Measurements from ENCODE around the gene TRIM62.
"Not testable (repeated sequence)": the region's sequence is repeated elsewhere in the genome, so short reads cannot be mapped to it uniquely, and the experiment has no call there.

The TRIM62 gene

DNA sequence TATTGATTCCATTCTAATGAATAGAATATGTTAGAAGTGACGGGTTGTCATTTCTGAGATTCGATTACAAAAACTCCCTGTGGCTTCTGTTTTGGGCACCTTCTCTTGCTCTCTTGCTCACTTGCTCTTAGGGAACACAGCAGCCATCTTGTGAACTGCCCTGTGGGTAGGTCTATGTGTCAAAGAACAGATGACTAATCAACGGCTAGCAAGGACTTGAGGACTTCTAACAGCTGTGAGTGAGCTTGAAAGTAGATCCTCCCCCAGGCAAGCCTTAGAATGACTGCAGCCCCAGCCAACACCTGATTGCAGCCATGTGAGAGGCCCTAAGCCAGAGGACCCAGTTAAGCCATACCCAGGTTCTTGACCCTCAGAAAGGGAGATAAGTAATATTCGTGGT lies 51.5 kb downstream of the TRIM62 start:
- DNase-seq: no peak

DNA sequence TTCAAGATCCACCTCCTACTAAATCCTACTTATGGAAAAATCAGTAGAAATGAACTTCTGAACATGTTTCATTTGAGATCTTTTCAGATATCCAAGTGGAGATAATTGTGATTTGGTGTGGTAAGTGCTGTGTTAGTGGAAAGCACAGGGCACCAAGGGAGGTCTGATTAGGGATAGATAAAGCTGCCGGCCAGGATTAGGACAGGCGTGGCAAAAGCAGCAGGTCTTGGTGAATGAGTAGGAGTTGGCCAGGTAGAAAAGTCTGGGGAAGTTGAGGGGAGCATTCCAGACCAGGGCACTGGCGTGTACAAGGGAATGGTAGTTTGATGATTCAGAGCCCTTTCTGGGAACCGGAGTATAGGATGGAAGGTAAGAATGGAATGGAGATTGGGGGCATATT lies 53.1 kb downstream of the TRIM62 start:
- no peak for DNase-seq

DNA sequence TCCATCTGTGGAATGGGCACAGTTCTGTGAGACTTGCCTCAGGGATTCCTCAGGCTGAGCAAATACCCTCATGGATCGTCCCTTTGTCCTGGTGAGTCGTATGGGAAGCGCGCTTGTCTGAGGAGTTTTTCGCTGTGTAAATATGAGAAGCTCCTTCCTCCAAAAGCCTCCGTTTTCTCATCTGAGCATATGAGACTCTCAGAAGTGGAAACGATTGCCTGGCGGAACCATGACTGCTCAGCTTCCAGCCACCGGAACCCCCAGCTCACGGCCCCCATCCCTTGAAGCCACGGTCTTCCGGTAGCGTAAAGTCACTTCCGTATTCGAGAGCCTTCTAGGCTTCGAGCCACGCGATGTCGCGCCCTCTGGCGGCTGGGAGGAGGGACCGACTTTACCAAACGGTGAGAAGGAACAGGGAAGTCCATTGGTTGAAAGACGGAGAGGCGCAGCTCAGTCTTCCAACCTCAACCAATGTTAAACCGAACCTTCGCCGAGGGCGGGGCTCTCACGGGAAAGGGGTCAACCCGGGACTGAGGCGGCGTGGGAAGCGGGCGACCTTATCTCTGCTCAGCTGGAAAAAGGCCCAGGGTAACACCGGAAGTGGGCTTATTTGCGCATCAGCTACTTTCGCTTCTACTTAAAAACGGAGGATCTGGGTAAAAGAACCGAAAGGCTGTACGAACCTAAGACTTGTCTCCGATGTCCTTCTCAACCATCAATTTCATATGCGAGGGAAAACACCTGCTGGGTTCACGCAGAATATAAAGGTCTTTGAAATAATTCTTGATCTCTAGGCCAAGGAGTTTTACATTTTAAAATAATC lies 54.6 kb downstream of the TRIM62 start:
- DNase-seq: peak; percentile 94

DNA sequence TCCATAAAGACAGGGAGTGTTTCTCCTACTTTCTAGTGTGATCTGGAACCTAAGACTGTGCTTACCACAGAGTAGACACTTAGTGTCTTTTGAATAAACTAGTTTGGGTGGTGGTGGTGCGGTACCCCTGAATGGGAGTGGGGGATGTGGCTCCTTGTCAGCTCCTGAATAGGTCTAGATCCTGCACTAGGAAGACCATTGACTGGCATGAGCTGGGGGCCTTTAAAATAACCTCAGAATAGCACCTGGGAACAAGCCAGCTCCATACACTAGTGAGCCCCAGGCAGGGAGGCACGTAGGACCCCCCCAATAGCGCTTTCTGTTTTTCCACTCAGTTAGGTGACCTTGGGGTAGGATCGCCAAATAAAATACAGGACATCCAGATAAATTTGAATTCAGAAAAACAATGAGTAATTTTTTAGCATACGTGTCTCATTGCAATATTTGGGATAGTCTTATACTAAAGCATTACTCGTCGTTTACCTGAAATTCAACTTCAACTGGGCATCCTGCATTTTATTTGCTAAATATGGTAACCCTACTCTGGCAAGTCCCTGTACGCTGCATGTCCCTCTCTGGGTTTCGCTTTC lies 55.3 kb downstream of the TRIM62 start:
- no peak for DNase-seq

DNA sequence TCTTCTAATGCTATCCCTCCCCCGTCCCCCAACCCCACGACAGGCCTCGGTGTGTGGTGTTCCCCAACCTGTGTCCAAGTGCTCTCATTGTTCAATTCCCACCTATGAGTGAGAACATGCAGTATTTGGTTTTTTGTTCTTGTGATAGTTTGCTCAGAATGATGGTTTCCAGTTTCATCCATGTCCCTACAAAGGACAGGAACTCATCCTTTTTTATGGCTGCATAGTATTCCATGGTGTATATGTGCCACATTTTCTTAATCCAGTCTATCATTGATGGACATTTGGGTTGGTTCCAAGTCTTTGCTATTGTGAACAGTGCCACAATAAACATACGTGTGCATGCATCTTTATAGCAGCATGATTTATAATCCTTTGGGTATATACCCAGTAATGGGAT lies 57.2 kb downstream of the TRIM62 start:
- DNase-seq: not testable (repeated sequence)

DNA sequence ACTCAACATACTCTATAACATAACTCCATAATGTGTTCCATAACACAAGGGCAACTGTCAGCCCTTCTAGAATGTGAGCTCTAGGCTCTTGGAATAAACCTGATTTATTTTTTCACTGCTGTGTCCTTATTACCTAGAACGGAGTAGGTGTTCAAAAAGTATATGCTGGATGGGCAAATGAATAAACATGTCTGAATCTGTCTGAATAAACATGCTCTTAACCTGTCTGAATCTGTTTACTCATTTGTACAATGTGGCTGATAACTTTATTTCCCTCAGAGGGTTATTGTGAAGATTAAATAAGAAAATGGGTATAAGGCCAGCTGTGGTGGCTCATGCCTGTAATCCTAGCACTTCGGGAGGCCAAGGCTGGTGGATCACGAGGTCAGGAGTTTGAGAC lies 58.6 kb downstream of the TRIM62 start:
- DNase-seq: no peak

DNA sequence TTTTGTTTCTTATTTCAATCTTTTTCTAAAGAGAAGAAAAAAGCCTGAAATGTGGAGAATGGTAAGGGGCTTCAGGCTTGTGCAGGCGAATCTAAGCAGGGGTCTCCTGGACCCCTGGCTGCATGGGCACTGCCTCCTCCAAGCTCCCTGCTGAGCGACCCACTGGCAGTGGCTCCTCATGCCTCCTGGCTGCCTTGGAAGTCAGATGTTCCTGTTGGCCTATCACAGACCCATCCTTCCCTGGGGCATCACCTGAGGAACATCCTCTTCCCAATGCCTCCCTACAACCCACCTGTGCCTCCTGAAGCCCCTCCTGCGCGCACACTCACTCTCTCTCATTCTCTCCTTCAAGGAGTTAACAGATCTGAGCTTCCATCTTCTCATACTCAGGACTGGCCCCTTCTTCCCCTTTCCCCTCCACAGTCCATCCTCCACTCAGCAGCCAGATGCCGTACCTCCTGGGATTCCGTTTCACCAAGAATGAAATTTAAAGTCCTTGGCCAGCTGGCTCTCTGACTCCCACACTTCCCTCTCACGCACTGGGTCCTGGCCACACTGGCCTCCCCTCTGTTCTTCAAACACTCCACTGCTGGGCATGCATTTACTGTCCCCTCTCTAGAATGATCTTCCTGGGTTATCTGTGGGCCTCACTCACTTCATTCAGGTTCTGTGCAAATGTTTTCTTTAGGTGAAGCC lies 59.2 kb downstream of the TRIM62 start:
- DNase-seq: no peak

DNA sequence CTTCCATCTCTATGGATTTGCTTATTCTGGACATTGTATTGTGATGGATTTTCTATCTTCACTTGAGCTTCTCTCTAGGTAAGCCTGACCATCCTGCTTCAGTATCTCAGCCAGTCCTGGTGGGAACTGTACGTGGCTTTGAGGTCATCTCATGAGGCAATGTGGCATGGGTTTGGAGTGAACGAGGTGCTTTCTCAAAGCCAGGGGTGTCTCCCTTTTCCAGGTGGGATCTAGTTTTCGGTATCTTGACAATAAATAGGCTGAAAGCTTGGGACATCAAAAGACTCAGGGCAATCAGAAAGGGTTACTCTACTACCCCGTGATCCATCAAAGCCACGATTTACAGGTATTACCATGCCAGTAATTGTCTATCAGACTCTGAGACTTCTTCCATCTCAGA lies 60.1 kb downstream of the TRIM62 start:
- no peak for DNase-seq

DNA sequence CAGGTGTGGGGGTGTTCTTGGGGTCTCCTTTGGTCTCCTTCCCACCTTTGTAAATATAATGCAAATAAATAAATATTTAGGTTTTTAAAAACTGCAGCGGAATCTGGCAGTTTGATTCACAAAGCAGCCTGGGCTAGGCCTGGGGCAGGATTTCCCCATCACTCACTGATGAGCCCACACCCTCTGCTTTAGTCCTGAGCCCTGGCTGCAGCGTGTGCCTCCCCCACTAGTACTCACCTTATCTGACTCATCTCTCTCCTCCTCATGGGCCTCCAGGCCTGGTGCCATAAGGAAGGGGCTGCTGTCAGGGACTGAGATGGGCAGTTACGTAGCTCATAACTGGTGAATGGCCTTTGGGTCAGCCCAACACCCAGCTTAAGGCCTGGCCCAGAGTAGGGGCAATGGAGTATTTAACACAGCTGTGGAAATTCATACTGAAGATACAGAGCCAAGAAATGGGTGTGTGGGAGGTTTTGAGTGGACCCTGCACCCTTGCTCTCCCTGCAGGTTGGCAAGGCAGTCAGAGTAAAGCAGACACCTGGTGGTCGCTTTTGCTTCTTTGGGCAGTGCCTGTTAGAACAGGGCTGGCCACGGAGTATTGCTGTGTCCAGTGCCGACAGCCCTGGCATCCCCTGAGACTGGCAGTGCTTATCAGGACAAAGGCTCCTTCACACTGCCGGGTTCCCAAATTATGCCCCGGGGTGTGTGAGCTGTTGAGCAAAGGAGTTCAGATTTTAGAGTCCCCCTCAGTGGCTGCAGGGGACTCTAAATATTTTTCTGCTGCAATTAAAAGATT lies 61.2 kb downstream of the TRIM62 start:
- DNase-seq: no peak

DNA sequence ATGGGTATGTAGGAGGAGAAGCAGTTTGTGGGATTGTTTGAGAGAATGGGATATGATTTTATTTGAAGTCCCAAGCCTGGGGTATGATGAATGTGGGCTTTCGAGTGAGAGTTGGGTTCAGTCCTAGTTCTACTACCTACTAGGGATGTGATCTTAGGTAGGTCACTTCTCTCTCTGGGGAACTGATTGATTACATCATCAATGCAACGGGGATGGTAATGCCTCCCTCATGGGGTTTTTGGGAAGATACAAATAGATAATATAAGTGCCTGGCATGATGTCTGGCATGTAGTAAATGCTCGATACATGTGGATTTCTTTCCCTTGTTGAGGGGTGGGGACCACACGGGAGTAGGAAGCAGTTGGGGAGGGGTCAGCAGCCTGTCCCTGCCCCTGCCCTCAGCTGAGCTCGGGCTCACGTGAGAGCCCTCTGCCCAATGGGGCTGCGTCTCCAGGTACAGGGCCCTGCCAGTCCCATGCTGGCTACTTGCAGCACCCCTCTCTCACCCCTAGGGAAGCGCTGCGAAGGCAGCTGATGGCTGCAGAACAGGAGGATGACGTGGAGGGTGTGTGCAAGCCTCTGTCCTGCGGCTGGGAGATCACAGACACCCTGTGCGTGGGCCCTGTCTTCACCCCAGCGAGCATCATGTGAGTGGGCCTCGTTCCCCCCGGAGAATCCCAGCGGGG lies 62.2 kb downstream of the TRIM62 start:
- no peak for DNase-seq

DNA sequence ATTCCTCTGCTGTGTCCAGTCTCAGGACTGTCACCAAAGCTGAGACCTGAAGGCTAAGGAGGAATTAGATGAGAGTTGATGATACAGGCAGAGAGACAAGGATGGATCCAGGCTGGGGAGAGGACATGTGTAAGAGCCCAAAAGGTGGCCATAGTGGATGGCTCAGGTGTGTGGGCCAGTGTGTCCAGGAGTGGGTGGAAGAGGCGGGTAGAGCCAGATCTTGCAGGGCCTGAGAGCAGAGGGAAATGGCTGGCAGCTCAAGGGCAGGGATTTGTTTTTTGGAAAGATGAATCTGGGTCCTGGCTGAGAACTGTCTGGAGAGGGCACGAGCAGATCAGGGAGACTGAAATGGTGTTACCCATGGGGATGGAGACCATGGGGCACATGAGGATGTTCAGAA lies 62.8 kb downstream of the TRIM62 start:
- no peak for DNase-seq

DNA sequence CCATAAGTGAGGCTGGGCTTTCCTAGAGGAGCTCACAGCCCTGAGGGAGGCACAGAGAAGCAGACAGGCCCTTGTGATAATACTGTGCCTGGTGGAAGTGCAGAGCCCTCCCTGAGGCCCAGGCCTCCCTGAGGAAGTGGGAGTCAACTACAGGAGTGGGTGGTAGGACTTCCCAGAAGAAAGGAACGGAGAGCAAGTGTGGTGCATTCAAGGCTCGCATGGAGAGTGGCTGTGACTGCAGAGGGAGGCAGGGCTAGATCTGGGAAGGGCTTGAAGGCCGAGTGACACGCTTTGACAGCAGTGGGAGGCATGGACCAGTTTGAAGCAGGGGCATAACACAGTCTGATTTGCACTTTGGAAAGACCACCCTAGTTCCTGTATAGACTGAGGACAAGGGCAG lies 63.6 kb downstream of the TRIM62 start:
- no peak for DNase-seq

DNA sequence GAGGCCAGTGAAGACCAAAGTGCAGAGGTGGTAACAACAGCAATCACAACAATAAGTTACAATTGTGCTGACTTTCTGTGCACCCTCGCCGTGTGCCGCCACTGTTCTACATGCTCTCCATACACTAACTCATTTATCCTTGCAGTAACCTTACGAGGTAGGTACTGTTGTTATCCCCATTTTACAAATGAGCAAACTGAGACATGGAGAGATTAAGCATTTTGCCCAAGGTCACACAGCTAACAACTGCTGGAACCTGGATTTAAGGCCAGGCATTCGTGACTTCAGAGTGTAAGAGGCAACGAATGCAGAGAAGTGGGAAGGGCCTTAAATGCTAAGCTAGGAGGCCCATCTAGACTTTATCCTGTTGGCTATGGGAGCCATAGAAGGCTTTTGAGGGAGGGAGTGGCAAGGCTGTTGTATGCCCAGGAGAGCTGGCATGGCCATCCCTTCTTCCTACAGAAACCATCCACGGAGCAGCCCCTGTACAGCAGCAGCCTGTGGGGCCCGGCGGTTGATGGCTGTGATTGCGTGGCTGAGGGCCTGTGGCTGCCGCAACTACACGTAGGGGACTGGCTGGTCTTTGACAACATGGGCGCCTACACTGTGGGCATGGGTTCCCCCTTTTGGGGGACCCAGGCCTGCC lies 64.3 kb downstream of the TRIM62 start:
- no peak for DNase-seq

DNA sequence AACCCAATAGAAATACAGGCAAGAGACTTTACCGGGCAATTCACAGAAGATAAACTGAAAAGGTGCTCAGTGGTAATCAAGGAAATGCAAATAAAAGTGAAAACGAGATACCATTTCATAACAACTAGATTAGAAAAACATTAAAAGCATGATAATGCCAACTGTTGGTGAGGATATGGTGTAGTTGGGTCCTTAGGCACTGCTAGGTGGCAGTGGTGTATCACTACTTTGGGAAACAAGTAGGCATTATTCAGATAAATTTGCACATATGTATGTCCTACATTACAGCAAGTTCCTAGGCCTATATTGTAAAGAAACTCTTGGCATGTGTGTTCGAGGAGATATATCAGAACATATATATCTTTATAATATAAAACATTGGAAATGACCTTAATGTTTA lies 69.9 kb downstream of the TRIM62 start:
- no peak for DNase-seq

DNA sequence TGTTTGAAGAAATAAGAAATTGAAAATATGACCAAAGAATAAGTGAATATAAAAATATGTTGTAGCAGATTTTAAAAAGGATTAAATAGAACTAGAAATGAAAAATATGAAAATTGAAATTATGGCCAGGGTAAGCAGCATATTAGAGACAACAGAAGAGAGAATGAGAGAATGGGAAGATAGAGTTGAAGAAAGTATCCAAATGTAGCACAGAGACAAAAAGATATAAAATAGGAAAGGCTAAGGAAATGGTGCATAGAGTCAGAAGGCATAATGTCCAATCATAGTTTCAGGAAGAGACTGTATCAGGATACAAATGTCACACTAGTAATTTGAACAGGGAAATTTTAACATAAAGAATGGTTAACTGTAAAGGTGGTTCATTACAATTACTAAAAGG lies 71.4 kb downstream of the TRIM62 start:
- DNase-seq: no peak

DNA sequence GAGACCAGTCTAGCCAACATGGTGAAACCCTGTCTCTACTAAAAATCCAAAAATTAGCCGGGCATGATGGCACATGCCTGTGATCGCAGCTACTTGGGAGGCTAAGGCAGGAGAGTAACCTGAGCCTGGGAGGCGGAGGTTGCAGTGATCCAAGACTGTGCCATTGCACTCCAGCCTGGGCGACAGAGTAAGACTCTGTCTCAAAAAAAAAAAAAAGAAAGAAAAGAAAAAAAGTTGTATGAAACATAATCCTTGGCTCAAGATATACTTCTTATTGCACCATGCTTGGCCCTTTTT lies 81.8 kb downstream of the TRIM62 start:
- not testable (repeated sequence) for DNase-seq

DNA sequence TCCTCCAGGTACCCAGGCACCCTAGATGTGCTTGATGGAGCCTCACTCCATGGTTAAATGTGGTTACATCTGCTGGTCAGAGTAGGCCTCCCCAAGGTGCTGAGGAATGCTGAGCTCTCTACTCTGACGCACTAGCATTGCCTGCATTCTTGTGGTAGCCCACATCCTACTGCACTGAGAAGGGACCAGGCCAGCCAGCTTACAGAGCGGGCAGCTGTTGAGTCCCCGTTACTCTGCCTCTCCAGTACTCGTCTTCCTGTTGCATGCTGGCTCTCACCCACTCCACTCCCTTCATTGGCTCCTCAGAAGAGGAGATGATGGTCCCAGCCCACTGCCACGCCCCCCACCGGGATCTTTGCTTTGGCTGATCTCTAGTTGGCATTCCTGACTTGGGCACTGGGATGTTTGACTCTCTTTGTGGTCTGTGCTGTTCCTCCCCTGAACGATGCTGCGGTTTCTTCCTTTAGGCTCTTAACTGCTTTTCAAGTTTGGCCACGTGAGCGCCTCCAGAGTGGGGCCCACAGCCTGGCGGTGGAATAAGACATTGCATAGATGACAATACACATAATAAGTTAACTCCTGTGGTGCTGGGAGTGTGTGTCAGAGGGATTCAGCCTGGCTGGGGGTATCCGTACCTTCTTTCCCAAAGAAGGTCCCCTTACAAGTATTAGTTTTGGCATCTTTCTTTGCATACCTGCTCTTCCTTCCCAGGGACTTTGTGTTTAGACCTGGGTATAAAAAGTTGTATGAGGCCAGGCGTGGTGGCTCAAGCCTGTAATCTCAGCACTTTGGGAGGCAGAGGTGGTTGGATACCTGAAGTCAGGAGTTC lies 82.3 kb downstream of the TRIM62 start:
- peak; percentile 80 for DNase-seq

DNA sequence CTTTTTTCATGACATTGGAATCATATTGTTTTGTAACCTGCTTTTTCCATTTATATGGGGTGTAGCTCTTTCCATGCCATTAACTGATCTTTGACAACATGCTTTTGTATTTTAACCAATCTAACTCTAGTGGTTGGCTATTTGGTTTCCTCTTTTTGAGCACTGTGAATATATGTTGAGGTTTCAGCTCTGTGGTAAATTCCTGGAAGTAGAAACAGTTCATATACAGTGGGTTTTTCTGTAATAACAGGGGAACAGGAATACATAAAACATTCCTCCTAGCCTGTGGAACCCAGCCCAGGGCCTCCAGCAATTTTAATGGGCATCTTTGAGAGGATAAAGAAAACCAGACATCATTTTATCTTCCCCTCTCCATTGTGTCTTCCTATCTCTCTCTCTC lies 83.5 kb downstream of the TRIM62 start:
- DNase-seq: no peak

DNA sequence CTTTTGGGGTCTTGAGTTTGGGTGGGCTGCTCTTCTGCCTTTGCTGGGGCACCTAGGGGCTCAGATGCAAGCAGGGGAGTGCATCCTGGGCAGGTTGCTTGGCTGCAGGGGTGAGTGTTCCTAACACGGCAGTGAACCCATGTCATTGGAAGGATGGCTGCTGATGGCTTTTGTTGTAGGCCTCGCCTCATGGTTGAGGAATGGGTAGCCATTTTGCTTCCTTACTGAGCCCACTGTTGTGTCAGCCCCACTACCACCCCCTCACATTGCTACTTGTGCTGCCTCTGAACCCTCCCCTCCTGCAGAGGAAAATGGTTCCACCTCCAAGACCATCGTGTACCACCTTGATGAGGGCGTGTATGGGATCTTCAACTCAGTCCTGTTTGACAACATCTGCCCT lies 84.1 kb downstream of the TRIM62 start:
- no peak for DNase-seq

DNA sequence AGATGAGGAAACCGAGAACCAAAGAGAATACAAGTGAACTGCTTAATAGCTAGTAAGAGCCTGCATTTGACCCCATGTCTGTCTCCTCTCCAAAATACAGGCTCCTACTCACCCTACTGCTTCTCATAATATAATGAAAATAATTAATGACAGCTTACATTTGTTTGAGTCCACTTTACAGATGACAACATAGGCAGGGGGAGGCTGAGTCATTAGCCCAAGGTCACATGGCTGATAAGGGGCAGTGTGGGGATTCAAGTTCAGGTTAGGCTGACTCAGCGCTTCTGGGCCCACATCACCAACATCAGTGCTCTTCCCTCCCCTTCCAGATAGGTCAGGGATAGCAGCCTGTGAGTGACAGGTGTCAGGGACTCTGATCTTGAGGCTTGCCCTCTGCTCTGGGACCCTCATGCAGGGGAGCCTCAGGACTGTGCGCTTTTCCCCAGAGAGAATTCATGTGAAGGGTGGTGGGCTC lies 84.7 kb downstream of the TRIM62 start:
- no peak for DNase-seq

DNA sequence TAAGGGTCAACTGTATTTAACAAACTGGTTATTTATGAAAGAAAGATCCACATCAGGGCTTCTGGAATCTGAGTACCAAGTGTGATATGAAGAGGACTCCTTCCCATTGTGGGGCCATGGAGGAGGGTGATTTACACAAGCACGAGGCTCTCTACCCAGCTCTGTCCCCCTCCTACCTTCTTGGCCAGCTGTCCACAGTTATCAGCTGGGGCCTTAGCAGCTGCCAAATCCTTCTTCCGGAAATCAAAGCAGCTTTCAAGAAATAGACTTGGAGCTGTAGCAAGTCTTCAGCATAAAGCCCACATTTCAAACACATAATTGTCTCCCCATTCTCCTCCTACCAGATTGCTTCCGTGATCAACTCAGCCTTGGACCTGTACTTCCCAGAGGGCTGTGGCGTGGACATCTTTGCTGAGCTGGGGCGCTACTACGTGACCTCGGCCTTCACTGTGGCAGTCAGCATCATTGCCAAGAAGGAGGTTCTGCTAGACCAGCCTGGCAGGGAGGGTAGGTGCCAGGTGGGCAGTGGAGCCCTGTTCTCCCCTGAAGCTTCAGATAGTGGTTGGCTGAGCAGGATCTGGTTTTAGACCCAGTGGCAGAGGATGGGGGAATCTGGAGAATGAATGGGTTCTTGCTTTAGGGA lies 85.4 kb downstream of the TRIM62 start:
- no peak for DNase-seq

All from SIG-M5 (cell line).